Transverse colon (tissue), 3 donors: ENCODE results near the gene PRRT3.

ENCODE experiments used
- EP300 ChIP-seq: sonication (generic); formaldehyde crosslinking; IDR thresholded peaks from one replicate; pipeline ENCODE4 v1.6.1; 2017; ENCODE audit warnings: antibody characterized with exemption, low read depth
- POLR2A ChIP-seq: fragments of 450-650 bp; IDR thresholded peaks from one replicate; pipeline ENCODE4 v1.6.1; 2016; ENCODE audit warnings: antibody characterized with exemption, mild to moderate bottlenecking, moderate library complexity
- TF ChIP-seq, protein P1 (sequence below), 5 experiments: fragments of 200-600 bp in 3 of 5; fragments of 450-650 bp in 2 of 5; sonication (generic) in 3 of 5; IDR thresholded peaks; 1 replicate in 2 of 5; 2 replicates in 3 of 5; pipeline ENCODE4 v1.5.1; 2016 to 2017; ENCODE audit warnings: antibody characterized with exemption in 5 of 5, inconsistent platforms in 3 of 5, mild to moderate bottlenecking in 2 of 5, moderate library complexity in 1 of 5

DNA sequence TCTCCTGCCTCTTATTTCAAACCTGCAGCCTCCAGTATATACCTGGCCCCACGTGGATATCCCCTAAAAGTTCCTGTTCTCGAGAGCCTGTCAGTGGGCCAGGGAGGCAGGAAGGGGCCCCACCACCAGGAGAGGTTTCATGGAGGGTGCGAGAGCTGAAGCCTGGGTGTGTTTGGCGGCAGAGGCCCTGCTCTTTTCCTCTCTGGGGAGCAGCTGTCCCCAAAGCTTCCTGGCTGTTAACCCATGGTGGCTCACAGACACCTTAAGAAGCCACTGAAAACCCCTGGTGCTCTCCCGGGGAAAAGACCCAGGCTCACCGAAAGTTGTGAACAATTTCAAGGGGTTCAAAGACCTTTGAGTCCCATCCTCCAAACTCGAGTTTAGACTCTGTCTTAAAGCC is 1.1 kb downstream of the PRRT3 start:
- TF ChIP-seq, protein P1, sequence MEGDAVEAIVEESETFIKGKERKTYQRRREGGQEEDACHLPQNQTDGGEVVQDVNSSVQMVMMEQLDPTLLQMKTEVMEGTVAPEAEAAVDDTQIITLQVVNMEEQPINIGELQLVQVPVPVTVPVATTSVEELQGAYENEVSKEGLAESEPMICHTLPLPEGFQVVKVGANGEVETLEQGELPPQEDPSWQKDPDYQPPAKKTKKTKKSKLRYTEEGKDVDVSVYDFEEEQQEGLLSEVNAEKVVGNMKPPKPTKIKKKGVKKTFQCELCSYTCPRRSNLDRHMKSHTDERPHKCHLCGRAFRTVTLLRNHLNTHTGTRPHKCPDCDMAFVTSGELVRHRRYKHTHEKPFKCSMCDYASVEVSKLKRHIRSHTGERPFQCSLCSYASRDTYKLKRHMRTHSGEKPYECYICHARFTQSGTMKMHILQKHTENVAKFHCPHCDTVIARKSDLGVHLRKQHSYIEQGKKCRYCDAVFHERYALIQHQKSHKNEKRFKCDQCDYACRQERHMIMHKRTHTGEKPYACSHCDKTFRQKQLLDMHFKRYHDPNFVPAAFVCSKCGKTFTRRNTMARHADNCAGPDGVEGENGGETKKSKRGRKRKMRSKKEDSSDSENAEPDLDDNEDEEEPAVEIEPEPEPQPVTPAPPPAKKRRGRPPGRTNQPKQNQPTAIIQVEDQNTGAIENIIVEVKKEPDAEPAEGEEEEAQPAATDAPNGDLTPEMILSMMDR (IDR thresholded peaks at IDR 0.05): no peak
- TF ChIP-seq POLR2A (no peak), EP300 (no peak)
